Measurements from ENCODE around the gene PDZD2.

Gene PDZD2

DNA sequence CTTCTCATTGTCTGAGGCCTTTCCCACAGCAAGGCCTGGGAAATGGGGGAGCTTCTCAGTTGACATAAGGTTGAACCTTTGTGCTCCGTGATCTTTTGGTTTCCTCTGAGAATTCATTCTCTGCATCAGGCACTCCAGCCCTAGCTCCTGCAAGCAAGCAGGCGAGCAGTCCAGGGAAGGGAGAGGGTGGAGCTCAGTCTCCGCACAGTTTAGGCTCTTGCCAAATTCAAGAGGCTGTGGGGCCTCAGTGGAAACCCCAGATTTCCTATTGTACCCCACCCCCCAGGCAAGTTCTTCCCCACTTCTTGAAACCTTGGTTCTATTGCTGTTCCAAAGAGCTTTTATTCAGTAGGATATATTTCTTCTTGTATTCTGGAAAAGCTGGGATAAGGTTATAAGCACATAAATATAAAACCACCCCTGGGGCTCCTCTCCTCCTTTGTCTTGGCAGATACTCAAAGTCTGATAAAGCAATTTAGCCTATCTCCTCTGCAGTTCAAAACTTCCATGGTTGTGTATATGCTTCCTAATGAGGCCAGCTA lies 147.2 kb downstream of the PDZD2 start:
- DNase-seq, result no peak
- TF ChIP-seq, protein P1, sequence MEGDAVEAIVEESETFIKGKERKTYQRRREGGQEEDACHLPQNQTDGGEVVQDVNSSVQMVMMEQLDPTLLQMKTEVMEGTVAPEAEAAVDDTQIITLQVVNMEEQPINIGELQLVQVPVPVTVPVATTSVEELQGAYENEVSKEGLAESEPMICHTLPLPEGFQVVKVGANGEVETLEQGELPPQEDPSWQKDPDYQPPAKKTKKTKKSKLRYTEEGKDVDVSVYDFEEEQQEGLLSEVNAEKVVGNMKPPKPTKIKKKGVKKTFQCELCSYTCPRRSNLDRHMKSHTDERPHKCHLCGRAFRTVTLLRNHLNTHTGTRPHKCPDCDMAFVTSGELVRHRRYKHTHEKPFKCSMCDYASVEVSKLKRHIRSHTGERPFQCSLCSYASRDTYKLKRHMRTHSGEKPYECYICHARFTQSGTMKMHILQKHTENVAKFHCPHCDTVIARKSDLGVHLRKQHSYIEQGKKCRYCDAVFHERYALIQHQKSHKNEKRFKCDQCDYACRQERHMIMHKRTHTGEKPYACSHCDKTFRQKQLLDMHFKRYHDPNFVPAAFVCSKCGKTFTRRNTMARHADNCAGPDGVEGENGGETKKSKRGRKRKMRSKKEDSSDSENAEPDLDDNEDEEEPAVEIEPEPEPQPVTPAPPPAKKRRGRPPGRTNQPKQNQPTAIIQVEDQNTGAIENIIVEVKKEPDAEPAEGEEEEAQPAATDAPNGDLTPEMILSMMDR (IDR thresholded peaks at IDR 0.05; ENCODE audit: low read depth, low read length), result no peak
- Histone ChIP-seq H3K27me3 (no peaks in the 10 kb centered on the region), H3K36me3 (no peaks in the 10 kb centered on the region), H3K9me3 (no peaks in the 10 kb centered on the region), H3K4me3 (ENCODE audit: low read depth, low read length) (no peak overlapping the region), H3K4me1 (peaks cover 3% of the 10 kb centered on the region)

DNA sequence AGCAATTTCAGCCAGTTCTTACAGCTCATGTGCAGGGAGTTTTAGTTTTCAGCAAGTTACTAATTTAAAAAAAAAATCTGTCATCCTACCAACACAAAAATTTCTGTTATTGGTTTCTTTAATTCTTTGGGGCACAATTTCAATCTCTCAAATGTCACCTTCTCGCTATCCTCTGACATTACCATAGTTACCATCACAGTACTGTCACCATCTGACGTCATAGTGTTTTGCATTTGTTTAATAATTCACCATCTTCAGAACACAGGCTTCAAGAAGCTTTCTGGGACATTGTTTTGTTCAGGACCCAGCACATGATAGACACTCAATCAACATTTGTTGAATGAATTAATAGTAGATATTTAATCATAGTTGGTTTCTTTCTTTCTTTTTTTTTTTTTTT lies 155.1 kb downstream of the PDZD2 start:
- no peaks in the 10 kb centered on the region for H3K9me3 ChIP-seq
- TF ChIP-seq, protein P1 (IDR thresholded peaks at IDR 0.05; ENCODE audit: low read depth, low read length), result no peak
- no peak overlapping the region for H3K4me3 ChIP-seq (ENCODE audit: low read depth, low read length)
- no peaks in the 10 kb centered on the region for H3K27me3 ChIP-seq
- DNase-seq, result no peak
- H3K36me3 ChIP-seq, result no peaks in the 10 kb centered on the region
- no peaks in the 10 kb centered on the region for H3K4me1 ChIP-seq

DNA sequence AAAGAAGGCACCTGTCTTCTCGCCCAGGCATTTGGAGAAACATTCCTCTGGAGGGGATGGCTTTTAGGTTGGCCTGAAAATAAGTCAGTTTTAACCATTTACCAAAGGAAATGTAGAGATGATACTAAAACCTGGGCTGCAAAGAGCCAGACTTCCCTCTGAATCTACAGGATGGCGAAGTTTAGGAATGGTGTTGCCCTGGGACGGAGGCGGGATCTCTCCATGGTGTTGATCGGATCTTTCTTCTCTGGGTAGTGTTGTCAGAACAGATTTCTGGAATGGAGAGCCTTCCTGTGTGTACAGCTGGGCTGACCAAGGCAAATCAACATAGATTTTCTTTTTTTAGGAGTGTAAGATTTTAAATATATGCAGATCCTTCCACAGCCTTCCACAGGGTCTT lies 159.2 kb downstream of the PDZD2 start:
- no peaks in the 10 kb centered on the region for H3K9me3 ChIP-seq
- no peaks in the 10 kb centered on the region for H3K36me3 ChIP-seq
- H3K4me1 ChIP-seq, result peaks cover 8% of the 10 kb centered on the region
- no peaks in the 10 kb centered on the region for H3K27me3 ChIP-seq
- TF ChIP-seq, protein P1 (IDR thresholded peaks at IDR 0.05; ENCODE audit: low read depth, low read length), result no peak
- H3K4me3 ChIP-seq (ENCODE audit: low read depth, low read length), result no peak overlapping the region
- DNase-seq, result no peak

DNA sequence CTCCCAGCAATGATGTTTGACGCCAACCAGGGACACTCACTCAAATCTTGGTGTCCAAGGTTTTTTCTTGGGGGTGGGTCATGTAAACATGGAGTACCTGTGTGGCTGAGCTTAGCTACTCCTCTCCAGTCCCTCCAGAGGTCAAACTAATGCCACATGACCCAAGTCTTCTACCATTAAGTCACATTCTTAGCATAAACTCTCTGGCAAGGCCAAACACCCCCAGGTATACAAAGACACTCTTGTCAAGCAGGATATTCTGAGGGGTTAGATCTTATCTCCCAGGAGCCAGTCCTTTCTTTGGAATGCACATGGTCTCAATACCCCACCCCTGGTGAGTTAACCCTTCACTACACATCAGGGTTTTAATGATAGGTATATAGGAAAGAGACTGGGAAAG lies 161.4 kb downstream of the PDZD2 start:
- Histone ChIP-seq H3K9me3 (no peaks in the 10 kb centered on the region), H3K4me1 (peaks cover 8% of the 10 kb centered on the region), H3K36me3 (no peaks in the 10 kb centered on the region), H3K4me3 (ENCODE audit: low read depth, low read length) (no peak overlapping the region), H3K27me3 (no peaks in the 10 kb centered on the region)
- no peak for DNase-seq
- TF ChIP-seq, protein P1 (IDR thresholded peaks at IDR 0.05; ENCODE audit: low read depth, low read length), result no peak

DNA sequence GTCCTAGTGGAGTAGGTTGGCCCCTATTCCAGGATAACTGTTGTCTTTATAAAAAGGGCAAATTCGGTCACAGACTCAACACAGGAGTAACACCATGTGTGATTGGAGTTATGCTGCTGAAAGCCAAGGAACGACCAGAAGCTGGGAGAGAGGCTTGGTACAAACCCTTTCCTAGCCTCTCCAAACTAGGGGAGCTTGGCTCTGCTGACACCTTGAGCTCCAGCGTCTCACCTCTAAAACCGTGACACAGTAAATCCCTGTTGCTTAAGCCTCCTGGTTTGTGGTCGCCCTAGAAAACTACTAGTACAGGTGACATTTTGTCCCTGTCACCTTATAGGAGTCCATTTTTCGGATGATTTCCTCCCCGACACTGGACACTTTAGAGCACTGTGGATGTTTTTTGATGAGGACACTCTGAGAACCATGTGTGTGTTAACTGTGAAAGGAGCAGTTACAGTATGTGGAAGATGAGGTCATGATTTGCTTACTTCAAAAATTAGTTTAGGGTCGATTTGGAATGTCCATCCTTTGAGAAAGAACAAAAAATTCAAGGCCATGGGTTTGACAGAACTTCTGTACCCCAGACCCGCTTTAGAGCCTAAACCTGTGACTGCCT lies 167.0 kb downstream of the PDZD2 start:
- H3K36me3 ChIP-seq, result no peaks in the 10 kb centered on the region
- no peak for DNase-seq
- peaks cover 7% of the 10 kb centered on the region for H3K4me1 ChIP-seq
- H3K4me3 ChIP-seq (ENCODE audit: low read depth, low read length), result no peak overlapping the region
- no peaks in the 10 kb centered on the region for H3K27me3 ChIP-seq
- TF ChIP-seq, protein P1 (IDR thresholded peaks at IDR 0.05; ENCODE audit: low read depth, low read length), result no peak
- no peaks in the 10 kb centered on the region for H3K9me3 ChIP-seq

DNA sequence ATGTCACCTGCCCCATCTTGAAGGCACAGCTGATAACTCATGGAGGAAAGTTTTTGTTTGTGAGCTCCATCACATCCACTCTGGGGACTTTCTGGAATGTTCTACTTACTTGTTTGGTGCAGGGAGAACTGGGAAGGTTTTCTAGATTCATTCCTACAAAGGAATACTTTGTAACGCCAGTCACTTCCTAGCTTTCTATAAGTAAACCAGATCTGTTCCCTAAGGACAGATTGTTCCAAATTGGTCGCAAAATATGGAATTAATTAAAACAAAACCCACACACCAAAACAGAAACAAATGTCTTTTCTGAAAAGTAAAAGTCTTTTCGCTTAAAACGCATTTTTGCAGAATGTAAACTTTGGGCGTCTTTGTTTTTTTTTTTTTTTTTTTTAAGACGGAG lies 167.6 kb downstream of the PDZD2 start:
- Histone ChIP-seq H3K36me3 (no peaks in the 10 kb centered on the region), H3K27me3 (no peaks in the 10 kb centered on the region), H3K9me3 (no peaks in the 10 kb centered on the region), H3K4me1 (peaks cover 7% of the 10 kb centered on the region), H3K4me3 (ENCODE audit: low read depth, low read length) (no peak overlapping the region)
- TF ChIP-seq, protein P1 (IDR thresholded peaks at IDR 0.05; ENCODE audit: low read depth, low read length), result no peak
- no peak for DNase-seq
